Measurements from ENCODE around the gene THAP8.
A peak's percentile ranks its signal among the peaks of the same experiment; 100 is the strongest.

THAP8 gene

GRCh38 chr19:36051236-36051635, 2.8 kb downstream of the THAP8 start:
- no peak overlapping the region for H3K4me2 ChIP-seq (ENCODE audit: low read length)
- peaks cover 7% of the 10 kb centered on the region for H3K36me3 ChIP-seq (ENCODE audit: control insufficient read depth, low read length)
- no peaks in the 10 kb centered on the region for H3K9me3 ChIP-seq (ENCODE audit: control insufficient read depth, insufficient read depth, low read length)
- H3K9me2 ChIP-seq (replicated peaks; ENCODE audit: control insufficient read depth, low read length), result no peaks in the 10 kb centered on the region
- peaks cover 18% of the 10 kb centered on the region for H3K4me1 ChIP-seq (ENCODE audit: control insufficient read depth, low read length)
- TF ChIP-seq CTCF (IDR thresholded peaks at IDR 0.05; ENCODE audit: low read depth, low read length, poor library complexity, severe bottlenecking) (peak; percentile 66), EZH2phosphoT487 (IDR thresholded peaks at IDR 0.05; ENCODE audit: borderline replicate concordance, low read length) (no peak)
- H4K20me1 ChIP-seq (ENCODE audit: control insufficient read depth, insufficient read depth, low read depth, low read length), result peaks cover 4% of the 10 kb centered on the region; the same call in 1 of the 2 replicates
- peaks cover 25% of the 10 kb centered on the region for H3K79me2 ChIP-seq (ENCODE audit: control insufficient read depth, low read length)
- no peak overlapping the region for H3K4me3 ChIP-seq (ENCODE audit: low read length)
- no peaks in the 10 kb centered on the region for H3K27me3 ChIP-seq (ENCODE audit: control insufficient read depth, low read length)
- H3K27ac ChIP-seq (ENCODE audit: low read depth, low read length), result no peak overlapping the region
- H3F3A ChIP-seq (ENCODE audit: control insufficient read depth, insufficient read depth), result no peaks in the 10 kb centered on the region

- Histone ChIP-seq H4K20me1 (ENCODE audit: control insufficient read depth, insufficient read depth, low read depth, low read length) (no peaks in the 10 kb centered on the region), H3K9me2 (replicated peaks; ENCODE audit: control insufficient read depth, low read length) (no peaks in the 10 kb centered on the region), H3K4me1 (ENCODE audit: control insufficient read depth, low read length) (peaks cover 12% of the 10 kb centered on the region), H3K9me3 (ENCODE audit: control insufficient read depth, insufficient read depth, low read length) (no peaks in the 10 kb centered on the region), H3K4me2 (ENCODE audit: low read length) (no peak overlapping the region), H3K36me3 (ENCODE audit: control insufficient read depth, low read length) (no peaks in the 10 kb centered on the region), H3K79me2 (ENCODE audit: control insufficient read depth, low read length) (peaks cover 10% of the 10 kb centered on the region), H3K27ac (ENCODE audit: low read depth, low read length) (no peak overlapping the region), H3F3A (ENCODE audit: control insufficient read depth, insufficient read depth) (no peaks in the 10 kb centered on the region), H3K4me3 (ENCODE audit: low read length) (no peak overlapping the region), H3K27me3 (ENCODE audit: control insufficient read depth, low read length) (no peaks in the 10 kb centered on the region)
- TF ChIP-seq CTCF (IDR thresholded peaks at IDR 0.05; ENCODE audit: low read depth, low read length, poor library complexity, severe bottlenecking) (no peak), EZH2phosphoT487 (IDR thresholded peaks at IDR 0.05; ENCODE audit: borderline replicate concordance, low read length) (no peak)
Observed at GRCh38 chr19:36049080-36049698, 4.9 kb downstream of the THAP8 start.

- Histone ChIP-seq H3K79me2 (ENCODE audit: control insufficient read depth, low read length) (peaks cover 3% of the 10 kb centered on the region), H3K4me1 (ENCODE audit: control insufficient read depth, low read length) (peaks cover 5% of the 10 kb centered on the region), H3K36me3 (ENCODE audit: control insufficient read depth, low read length) (no peaks in the 10 kb centered on the region), H3F3A (ENCODE audit: control insufficient read depth, insufficient read depth) (no peaks in the 10 kb centered on the region), H4K20me1 (ENCODE audit: control insufficient read depth, insufficient read depth, low read depth, low read length) (no peaks in the 10 kb centered on the region), H3K27ac (ENCODE audit: low read depth, low read length) (no peak overlapping the region), H3K27me3 (ENCODE audit: control insufficient read depth, low read length) (no peaks in the 10 kb centered on the region), H3K4me2 (ENCODE audit: low read length) (no peak overlapping the region), H3K9me2 (replicated peaks; ENCODE audit: control insufficient read depth, low read length) (no peaks in the 10 kb centered on the region), H3K9me3 (ENCODE audit: control insufficient read depth, insufficient read depth, low read length) (no peaks in the 10 kb centered on the region), H3K4me3 (ENCODE audit: low read length) (no peak overlapping the region)
- TF ChIP-seq EZH2phosphoT487 (IDR thresholded peaks at IDR 0.05; ENCODE audit: borderline replicate concordance, low read length) (no peak), CTCF (IDR thresholded peaks at IDR 0.05; ENCODE audit: low read depth, low read length, poor library complexity, severe bottlenecking) (no peak)
Observed at GRCh38 chr19:36047835-36048234, 6.2 kb downstream of the THAP8 start.
